ENCODE data around the gene TES. TPM values are rescaled to one million over a fixed set of nuclear protein-coding genes. Genes with fewer than 3 reads are reported as not detected.
"Not testable (repeated sequence)": the region's sequence is repeated elsewhere in the genome, so short reads cannot be mapped to it uniquely, and the experiment has no call there.

TES gene
- total RNA-seq, 1 donor, result 99.2 TPM

- H2AFZ ChIP-seq (ENCODE audit: low read length), result no peak overlapping the region
- no peak overlapping the region for H3K4me2 ChIP-seq (ENCODE audit: insufficient read depth, low read length)
- H3K79me2 ChIP-seq (ENCODE audit: insufficient read depth, low read length), result no peaks in the 10 kb centered on the region
- DNase-seq (ENCODE audit: insufficient read length, low spot score, missing footprints), result no peak
- peaks cover 44% of the 10 kb centered on the region for H3K4me1 ChIP-seq (ENCODE audit: insufficient read depth, low read length)
- no peaks in the 10 kb centered on the region for H3K36me3 ChIP-seq (ENCODE audit: insufficient read depth, low read length)
- H3K4me3 ChIP-seq (ENCODE audit: insufficient read depth, low read length), result no peak overlapping the region
- peak; percentile 53 for TF ChIP-seq CTCF (IDR thresholded peaks at IDR 0.05; ENCODE audit: extremely low read depth, low read depth, low read length)
- H3K27ac ChIP-seq (ENCODE audit: low read depth, low read length), result no peak overlapping the region
- no peaks in the 10 kb centered on the region for H3K27me3 ChIP-seq (ENCODE audit: insufficient read depth, low read length)
- no peaks in the 10 kb centered on the region for H4K20me1 ChIP-seq (ENCODE audit: insufficient read depth, low read length)
- no peaks in the 10 kb centered on the region for H3K9me3 ChIP-seq (ENCODE audit: low read depth, low read length)
These were observed 37.0 kb upstream of the TES start for GRCh38 chr7:116173051-116174028.

GRCh38 chr7:116175095-116175494, 35.2 kb upstream of the TES start:
- H4K20me1 ChIP-seq (ENCODE audit: insufficient read depth, low read length); H3K4me2 ChIP-seq (ENCODE audit: insufficient read depth, low read length); H3K79me2 ChIP-seq (ENCODE audit: insufficient read depth, low read length); DNase-seq (ENCODE audit: insufficient read length, low spot score, missing footprints); H2AFZ ChIP-seq (ENCODE audit: low read length); H3K27ac ChIP-seq (ENCODE audit: low read depth, low read length); H3K27me3 ChIP-seq (ENCODE audit: insufficient read depth, low read length); H3K4me3 ChIP-seq (ENCODE audit: insufficient read depth, low read length); H3K9me3 ChIP-seq (ENCODE audit: low read depth, low read length); H3K36me3 ChIP-seq (ENCODE audit: insufficient read depth, low read length): not testable (repeated sequence)
- peaks cover 29% of the 10 kb centered on the region for H3K4me1 ChIP-seq (ENCODE audit: insufficient read depth, low read length)

- no peak for DNase-seq (ENCODE audit: insufficient read length, low spot score, missing footprints)
- no peak for TF ChIP-seq CTCF (IDR thresholded peaks at IDR 0.05; ENCODE audit: extremely low read depth, low read depth, low read length)
- peak overlapping the region; percentile 68 for H3K27ac ChIP-seq (ENCODE audit: low read depth, low read length)
- no peak overlapping the region for H3K4me3 ChIP-seq (ENCODE audit: insufficient read depth, low read length)
- peak overlapping the region; percentile 62 for H3K4me2 ChIP-seq (ENCODE audit: insufficient read depth, low read length)
- peaks cover 23% of the 10 kb centered on the region for H3K4me1 ChIP-seq (ENCODE audit: insufficient read depth, low read length)
- H3K9me3 ChIP-seq (ENCODE audit: low read depth, low read length), result no peaks in the 10 kb centered on the region
- no peaks in the 10 kb centered on the region for H3K27me3 ChIP-seq (ENCODE audit: insufficient read depth, low read length)
- H2AFZ ChIP-seq (ENCODE audit: low read length), result peak overlapping the region; percentile 21
- no peaks in the 10 kb centered on the region for H3K79me2 ChIP-seq (ENCODE audit: insufficient read depth, low read length)
- no peaks in the 10 kb centered on the region for H4K20me1 ChIP-seq (ENCODE audit: insufficient read depth, low read length)
- H3K36me3 ChIP-seq (ENCODE audit: insufficient read depth, low read length), result no peaks in the 10 kb centered on the region
These were observed 34.1 kb upstream of the TES start for GRCh38 chr7:116176226-116176625.

- H3K27me3 ChIP-seq (ENCODE audit: insufficient read depth, low read length), result no peaks in the 10 kb centered on the region
- H4K20me1 ChIP-seq (ENCODE audit: insufficient read depth, low read length), result no peaks in the 10 kb centered on the region
- H3K4me1 ChIP-seq (ENCODE audit: insufficient read depth, low read length), result peaks cover 20% of the 10 kb centered on the region
- TF ChIP-seq CTCF (IDR thresholded peaks at IDR 0.05; ENCODE audit: extremely low read depth, low read depth, low read length), result no peak
- no peaks in the 10 kb centered on the region for H3K36me3 ChIP-seq (ENCODE audit: insufficient read depth, low read length)
- no peaks in the 10 kb centered on the region for H3K79me2 ChIP-seq (ENCODE audit: insufficient read depth, low read length)
- H3K27ac ChIP-seq (ENCODE audit: low read depth, low read length), result peak overlapping the region; percentile 68
- H3K9me3 ChIP-seq (ENCODE audit: low read depth, low read length), result no peaks in the 10 kb centered on the region
- peak overlapping the region; percentile 21 for H2AFZ ChIP-seq (ENCODE audit: low read length)
- peak overlapping the region; percentile 7 for H3K4me3 ChIP-seq (ENCODE audit: insufficient read depth, low read length)
- peak; percentile 77 for DNase-seq (ENCODE audit: insufficient read length, low spot score, missing footprints)
- H3K4me2 ChIP-seq (ENCODE audit: insufficient read depth, low read length), result peak overlapping the region; percentile 62
These were observed 33.3 kb upstream of the TES start for GRCh38 chr7:116177009-116177408.

Measured in osteoblast (primary cell).